SK-N-MC (cell line): ENCODE measurements around the gene SLC25A27.

ENCODE experiments used
- EZH2 ChIP-seq: fragments of 200-600 bp; sonication (generic); IDR thresholded peaks from one replicate; pipeline ENCODE4 v1.6.1; 2017; ENCODE audit warnings: antibody characterized with exemption
- POLR2AphosphoS5 ChIP-seq: IDR thresholded peaks from 2 replicates; pipeline ENCODE4 v1.6.1; 2012; ENCODE audit warnings: mild to moderate bottlenecking, low read depth, low read length, borderline replicate concordance

- TF ChIP-seq POLR2AphosphoS5 (no peak), EZH2 (no peak)
Observed at GRCh38 chr6:46645265-46645664, 7.5 kb upstream of the SLC25A27 start.
